OCI-M2 (cell line): ENCODE data around the gene RDH11.
"Not testable (repeated sequence)": the region's sequence is repeated elsewhere in the genome, so short reads cannot be mapped to it uniquely, and the experiment has no call there.

Experiments
- DNase-seq: peaks from one replicate; lab custom pipeline; 2025; ENCODE audit not compliant: unreplicated experiment; lab: John Stamatoyannopoulos, UW

RDH11 gene, protein sequence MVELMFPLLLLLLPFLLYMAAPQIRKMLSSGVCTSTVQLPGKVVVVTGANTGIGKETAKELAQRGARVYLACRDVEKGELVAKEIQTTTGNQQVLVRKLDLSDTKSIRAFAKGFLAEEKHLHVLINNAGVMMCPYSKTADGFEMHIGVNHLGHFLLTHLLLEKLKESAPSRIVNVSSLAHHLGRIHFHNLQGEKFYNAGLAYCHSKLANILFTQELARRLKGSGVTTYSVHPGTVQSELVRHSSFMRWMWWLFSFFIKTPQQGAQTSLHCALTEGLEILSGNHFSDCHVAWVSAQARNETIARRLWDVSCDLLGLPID

DNA sequence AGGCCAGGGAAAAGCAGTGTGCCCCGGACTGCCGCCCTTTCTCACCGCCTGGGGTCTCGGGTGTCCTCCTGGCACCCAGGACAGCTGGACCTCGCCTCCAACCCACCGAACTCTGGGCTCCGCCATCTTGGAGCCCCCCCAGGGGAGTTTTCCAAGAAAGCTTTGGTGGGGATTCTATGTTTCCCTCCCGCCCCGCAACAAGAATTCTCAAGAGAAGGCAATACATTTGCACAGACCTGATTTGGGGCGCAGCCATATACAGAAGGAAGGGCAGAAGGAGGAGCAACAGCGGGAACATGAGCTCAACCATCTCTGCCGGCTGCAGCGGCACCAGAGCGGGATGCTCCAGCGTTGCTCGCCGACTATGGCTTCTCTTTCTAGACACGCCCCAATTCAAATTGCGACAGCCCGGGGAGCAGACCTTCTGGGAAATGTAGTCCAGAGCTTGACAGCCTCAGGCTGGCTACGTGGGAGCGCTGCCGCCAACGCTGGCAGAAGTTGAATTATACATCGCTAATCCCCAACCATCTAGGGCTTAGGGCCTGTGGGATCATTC is at the start of gene RDH11:
Gene RDH11 (minus strand): TSS at position 371 of the 556 bp plus-strand sequence. CDS start 61 bp downstream, at position 310.
- DNase-seq = peak; percentile 78

DNA sequence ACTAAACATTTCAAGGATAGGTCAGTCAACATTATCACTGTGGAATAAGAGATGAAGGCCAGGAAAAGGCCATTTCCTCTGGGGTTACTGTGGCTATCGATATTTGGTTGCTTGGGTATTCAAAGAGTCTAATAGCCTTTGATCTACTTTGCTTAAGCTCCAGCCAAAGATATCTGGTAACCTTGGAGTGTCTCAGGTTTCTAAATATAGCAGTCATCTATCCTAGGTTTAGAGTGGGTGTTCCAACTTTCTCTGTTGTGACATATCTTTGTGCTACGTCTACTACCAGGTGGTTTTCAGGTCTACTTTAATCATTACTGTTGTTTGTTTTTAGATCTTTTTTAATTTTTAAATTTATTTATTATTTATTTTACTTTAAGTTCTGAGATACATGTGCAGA is 48.5 kb upstream of the RDH11 start:
- no peak for DNase-seq

DNA sequence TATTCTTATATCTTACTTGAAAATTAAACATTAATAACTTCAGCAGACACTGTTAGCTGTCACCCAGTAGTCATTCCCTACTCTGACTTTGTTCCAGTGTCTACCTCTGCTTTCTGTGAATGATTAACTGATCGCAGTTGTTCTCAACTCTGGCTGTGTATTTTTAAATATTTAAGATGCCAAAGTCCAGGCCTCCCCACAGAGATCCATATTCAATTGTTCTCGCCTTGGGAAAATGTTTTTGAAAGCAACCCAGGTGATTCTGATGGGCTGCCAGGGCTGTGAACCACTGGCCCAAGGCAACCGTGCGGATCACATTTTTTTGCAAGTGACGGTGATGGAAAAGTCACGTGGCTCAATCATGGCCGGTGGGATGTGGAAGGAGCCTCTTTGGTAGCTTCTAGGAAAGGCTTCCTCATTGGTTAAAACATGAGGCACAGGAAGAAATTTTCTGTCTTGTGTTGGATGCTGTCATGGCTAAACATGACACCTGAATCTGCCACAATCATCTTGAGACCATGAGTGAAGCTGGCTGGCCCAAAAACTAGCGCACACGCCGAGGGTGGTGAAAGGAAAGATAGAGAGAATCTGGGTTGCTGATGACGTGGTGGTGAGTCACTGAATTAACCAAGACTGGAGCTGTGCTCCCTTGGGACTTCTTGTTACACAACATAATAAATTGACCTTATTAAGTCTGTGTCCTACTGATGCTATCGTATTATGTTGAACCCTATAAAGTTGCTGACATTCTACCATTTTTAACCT is 43.4 kb upstream of the RDH11 start:
- no peak for DNase-seq

DNA sequence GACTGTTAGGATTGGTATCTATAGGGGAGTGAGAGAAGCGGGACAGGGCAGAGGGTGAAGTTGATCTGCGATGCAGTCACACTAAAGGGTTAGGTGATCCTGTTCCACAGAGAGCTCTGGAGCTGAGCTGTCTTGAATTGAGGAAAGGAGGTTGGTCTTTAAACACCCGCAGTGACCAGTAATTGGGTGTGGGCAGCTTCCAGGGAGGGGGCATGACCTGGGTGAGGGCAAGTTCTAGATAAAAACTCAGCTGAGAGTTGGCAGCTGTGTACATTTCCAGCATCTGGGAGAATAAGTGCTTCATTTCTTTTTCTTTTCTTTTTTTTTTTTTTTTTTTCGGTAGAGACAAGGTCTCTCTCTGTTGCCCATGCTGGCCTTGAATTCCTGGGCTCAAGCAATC is 41.2 kb upstream of the RDH11 start:
- no peak for DNase-seq

DNA sequence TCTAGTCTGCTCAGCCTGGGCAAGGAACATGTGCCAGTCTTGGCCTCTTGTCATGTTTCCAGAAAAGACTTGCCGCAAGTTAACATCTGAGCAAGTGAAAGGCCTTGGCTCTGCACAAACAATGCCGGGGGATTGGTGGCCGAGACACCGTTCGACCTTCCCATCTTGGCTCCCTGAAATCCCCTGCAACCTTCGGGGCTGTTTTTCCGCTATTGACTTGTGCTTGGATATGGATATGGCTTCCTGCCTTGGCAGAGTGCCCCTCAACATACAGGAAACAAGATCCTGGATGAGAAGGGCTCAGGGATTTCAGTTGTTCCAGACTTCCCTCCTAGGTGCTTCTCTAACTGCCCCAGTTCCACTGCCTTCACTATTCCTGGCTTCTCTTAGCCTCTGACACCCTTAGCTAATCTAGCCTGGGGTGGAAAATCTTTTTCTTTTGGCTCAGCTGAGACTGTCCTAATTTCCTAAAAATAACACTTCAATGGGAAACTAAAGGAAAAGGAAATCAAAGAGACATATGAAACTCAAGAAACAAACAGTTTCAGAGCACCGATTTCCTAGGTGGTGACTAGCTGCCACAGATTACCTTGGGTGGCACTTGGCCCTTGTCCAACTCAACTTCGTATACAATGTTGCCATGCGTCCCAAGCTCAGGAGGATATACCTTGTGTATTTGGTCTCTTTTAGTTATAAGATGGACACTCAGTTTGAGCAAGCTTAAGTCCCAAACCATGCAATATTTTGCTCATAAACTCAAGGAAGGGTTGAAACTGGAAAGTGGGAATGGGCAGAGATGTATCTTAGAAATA is 40.0 kb upstream of the RDH11 start:
- no peak for DNase-seq

DNA sequence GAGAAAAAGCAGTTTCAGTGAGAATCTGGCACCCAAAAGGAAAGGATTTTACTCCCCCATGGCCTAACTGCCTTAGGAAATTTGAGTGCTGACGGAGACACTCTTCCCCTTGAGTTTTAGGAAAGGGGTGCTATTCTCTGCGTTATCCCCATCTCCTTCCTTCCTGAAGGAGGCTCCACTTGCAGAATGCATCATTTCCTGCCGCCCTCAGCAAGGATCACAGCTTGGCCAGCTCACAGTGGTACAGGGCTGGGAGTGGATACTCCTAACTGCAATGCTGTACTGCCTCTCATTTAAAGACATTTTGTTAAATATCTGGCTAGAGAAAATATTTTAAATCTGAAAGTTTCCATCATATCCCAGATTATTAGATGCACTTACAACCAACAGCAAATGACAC is 39.1 kb upstream of the RDH11 start:
- no peak for DNase-seq

DNA sequence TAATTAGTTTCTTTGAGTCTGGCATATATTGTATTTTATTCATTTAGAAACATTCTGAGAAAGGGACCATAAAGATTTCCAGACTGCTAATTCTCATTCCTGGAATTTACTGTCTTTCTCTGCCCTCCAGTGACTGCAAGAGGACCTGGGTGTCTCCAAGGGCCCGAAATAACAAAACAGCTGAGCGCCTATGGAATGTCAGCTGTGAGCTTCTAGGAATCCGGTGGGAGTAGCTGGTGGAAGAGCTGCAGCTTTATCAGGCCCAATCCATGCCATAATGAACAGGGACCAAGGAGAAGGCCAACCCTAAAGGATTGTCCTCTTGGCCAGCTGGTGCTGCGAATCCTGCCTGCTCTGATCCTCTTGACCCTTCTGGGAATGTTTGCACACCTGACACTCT is 38.1 kb upstream of the RDH11 start:
- DNase-seq = no peak

DNA sequence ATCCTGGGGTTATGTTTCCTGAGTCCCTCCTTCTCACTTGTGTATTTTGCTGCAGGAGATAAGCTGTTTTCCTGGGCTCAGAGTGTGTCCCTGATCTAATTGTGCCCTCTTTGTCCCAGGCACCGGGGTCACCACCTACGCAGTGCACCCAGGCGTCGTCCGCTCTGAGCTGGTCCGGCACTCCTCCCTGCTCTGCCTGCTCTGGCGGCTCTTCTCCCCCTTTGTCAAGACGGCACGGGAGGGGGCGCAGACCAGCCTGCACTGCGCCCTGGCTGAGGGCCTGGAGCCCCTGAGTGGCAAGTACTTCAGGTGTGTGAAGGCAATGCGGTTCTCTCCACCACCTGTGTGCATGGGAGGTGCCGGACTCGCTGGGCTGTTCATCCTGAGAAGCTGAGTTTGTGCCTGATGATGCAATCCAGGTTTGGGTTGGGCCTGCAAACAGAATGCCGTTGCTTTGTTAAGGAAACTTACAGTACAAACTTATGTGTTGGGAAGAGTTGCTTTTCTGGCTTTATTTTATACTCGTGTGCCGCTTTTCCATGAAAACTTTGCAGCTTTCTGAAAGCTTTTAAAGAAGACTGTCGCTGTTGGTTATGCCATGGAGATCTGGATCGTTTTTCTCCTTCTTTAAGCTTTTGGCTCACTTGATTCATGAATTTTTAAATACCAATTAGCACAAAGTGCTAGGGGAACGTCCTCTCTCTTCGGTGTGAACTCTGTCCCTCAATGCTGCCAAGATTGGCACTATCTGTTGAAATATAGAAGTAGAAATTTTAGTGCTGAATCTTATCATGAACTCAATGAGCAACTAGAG is 33.7 kb upstream of the RDH11 start:
- no peak for DNase-seq

DNA sequence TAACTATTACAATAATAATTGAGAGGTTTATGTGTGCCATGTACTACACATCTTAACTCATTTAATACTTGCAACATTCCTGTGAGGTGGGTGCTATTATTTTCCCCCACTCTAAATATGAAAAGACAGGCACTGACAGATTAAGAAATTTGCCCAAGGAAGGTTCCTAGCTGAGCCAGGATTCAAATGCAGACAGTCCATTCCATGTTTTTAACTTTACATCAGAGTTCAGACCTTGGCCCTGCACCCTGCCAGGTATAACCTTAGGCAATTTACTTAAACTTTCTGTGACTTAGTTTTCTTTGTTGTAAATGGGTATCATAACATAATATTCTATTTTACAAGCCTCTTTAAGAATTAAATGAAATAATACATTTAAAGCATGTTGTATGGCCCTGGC is 32.7 kb upstream of the RDH11 start:
- no peak for DNase-seq

DNA sequence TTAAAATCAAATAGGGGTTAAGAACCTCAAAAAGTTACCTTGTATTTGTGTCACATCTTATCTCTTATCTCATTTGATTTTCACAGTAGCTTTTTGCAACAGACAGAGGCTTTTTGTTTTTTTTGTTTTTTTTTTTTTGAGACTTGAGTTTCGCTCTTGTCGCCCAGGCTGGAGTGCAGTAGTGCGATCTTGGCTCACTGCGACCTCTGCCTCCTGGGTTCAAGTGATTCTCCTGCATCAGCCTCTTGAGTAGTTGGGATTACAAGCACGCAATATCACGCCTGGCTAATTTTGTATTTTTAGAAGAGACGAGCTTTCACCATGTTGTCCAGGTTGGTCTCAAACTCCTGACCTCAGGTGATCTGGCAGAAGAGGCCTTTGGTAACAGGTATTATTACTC is 31.8 kb upstream of the RDH11 start:
- no peak for DNase-seq

DNA sequence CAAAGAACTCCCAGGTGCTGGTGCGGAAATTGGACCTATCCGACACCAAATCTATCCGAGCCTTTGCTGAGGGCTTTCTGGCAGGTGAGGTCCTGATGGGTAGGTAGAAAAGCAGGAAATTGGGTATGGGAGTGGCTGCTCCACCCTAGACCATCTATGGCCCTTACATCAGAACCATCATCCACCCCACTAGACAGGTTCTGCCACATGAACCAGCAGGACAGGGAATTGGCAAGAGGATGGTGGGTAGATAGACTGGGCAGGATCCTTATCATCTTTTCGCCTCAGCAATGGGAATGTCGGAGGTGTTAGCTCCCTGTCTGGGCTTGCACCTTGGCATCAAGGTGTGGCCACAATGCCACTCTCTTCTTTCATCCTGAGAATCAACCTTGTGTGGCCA is 29.6 kb upstream of the RDH11 start:
- no peak for DNase-seq

DNA sequence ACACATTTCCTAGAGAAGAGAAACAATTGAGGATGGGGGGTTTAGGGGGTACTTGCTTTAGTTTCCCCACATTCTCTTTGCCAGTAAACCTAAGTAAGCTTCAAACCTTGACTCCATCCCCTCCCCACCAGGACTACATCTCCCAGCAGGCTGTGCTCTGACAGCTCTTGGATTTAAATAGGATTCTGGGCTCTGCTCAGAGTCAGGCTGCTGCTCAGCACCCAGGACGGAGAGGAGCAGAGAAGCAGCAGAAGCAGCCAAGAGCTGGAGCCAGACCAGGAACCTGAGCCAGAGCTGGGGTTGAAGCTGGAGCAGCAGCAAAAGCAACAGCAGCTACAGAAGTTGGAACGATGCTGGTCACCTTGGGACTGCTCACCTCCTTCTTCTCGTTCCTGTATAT is 26.7 kb upstream of the RDH11 start:
- no peak for DNase-seq

DNA sequence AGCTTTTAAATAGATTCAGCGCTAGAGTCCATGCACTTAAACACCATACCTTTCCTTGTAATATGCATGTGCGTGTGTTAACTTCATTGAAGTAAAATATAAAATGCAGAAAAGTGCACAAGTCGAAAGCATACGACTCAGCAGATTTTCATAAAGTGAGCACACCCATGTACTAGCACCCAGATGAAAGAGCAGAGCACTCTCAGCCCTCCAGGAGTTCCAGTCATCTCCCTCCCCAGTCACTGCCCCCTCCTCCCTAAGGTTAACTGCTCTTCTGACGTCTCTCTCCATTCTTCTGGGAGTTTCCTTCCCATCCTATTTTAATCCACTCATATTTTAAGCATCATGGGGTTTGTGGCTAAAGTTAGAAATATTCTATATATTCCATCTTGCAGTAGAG is 26.3 kb upstream of the RDH11 start:
- no peak for DNase-seq

DNA sequence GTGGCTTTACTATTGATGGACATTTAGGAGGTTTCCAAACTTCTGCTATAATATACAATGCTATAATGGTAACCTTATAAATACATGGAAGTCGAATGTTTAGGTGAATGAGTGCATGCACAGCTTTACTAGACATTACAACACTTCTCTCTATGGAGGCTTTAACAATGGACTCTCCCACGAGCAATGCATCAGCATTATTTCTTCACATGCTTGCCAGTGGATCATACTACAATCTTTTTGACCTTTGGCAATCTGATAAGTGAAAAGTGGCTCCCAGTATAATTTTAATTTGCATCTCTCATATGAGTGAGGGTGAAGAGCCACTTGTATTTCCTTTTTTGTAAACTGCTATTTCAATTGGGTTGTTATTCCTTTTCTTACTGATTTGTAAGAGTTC is 24.3 kb upstream of the RDH11 start:
- no peak for DNase-seq

DNA sequence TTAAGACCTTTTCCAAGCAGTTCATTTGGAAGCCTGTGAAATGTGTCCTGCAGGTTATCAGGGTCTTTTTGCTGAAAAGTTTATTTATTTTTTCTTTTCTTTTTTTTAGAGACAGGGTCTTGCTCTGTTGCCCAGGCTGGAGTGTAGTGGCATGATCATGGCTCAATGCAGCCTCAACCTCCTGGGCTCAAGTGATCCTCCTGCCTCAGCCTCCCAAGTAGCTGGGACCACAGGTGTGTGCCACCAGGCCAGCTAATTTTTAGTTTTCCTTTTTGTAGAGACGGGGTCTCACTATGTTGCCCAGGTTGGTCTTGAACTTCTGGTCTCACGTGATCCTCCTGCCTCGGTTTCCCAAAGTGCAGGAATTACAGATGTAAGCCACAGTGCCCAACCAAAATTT is 23.8 kb upstream of the RDH11 start:
- DNase-seq = not testable (repeated sequence)

DNA sequence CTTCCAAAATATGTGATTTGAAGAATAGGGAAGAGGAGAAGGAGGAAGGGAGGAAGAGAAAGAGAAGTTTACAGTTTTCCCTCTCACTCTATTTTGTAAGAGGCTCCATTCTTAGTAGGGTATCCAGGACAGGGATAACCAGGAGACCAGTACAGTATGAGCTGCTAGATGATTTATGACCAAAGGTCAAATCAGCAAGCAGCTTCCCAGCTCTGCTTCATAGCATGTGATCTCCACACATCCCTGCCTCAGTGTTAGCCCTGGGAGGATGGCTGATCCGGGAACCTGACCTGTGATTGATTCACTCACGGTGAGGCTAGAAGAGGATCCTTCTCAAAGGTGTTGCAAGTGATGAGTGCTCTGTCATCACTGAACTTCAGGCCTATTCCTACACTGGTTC is 22.7 kb upstream of the RDH11 start:
- no peak for DNase-seq

DNA sequence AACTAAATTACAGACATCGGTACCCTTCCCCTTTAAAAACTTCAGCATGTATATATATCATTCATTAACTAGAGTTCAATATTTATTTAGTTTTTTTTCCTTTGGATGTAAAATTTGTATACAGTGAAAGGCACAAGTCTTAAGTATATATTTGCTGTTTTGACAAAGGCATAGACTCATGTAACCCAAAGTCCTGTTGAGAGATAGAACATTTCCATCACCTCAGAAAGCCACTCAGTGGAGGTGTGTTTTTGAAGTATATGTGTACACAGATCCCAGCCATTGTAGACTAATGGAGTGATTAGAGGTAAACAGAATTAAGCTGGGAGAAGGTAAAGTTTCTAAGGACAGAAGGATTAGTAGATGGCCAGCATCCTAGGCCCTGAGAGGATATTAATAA is 21.5 kb upstream of the RDH11 start:
- no peak for DNase-seq

DNA sequence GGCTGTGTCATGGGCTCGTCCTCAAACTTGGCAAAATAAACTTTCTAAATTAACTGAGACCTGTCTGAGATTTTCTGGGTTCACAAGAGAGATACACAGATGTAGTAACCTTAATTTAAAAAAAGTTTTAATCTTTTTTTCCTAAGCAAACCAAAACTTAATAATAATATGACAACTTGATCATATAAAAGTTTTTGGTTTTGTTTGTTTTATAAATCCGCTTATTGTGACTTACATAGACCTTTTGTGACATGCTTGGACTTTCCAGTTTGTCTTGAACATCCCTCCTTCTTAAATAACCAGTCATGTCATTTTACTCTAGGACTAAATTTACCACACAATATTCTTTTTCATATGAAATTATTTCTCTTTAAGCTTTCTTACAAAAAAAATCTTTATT is 14.6 kb upstream of the RDH11 start:
- DNase-seq = no peak

DNA sequence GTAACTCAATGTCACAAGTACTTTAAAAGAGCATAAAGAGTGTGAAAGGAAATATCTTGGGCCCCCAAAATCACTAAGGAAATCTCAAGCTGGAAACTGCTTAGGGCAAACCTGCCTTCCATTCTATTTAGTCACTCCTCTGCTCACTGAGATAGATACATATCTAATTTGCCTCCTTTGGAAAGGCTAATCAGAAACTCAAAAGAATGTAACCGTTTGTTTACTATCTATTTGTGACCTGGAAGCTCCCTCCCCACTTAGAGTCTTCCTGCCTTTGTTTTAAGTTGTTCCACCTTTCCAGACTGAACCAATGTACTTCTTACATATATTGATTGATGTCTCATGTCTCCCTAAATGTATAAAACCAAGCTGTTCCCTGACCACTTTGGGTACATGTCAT is 14.2 kb upstream of the RDH11 start:
- DNase-seq = not testable (repeated sequence)

DNA sequence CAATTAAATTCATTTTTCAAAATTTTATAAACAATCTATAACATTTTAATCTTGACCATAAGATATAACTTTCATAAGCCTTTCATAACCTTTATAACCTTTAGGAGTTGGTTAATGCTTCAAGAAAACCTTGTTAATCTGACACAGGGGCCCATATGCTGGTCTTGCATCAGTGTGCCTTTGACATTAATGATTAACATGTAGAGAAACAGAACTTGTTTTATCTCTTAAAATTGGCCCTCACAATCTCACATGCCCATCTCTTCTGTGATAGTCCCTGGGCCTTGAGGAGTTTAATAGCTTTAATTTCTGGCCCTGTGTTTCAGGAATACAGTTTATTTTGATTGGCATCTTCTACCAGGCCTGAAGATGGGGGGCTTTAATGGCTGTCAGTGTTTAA is 13.8 kb upstream of the RDH11 start:
- not testable (repeated sequence) for DNase-seq

DNA sequence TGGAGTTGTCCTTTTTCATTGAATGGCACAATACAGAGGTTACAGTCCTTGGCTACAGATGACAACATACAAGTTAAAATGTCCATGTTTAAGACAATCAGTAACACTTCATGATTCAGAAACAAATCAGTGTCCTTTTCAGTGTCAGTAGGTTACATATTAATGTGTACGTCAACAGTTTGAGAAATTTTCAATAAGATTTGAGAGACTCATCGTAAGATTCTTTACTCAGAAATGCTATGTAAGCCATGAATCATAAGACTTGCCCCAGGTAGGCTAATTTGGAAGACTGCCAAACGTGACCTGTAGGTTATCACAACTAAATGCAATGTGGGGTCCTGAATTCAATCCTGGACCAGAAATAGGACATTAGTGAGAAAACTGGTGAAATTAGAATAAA is 9.6 kb upstream of the RDH11 start:
- DNase-seq = no peak
